Stimulated activated CD4-positive, alpha-beta T cell treated with anti-CD3 and anti-CD28 coated beads, Interleukin-4, amount 100 ng/mL, for 1 hour (primary cell): ENCODE results near the gene NEK10.

Source experiments
- DNase-seq: peaks from one replicate; pipeline ENCODE4 v3.0.0-alpha.2; 2020

Gene NEK10

GRCh38 chr3:27220166-27220565 lies 149.0 kb downstream of the NEK10 start:
- DNase-seq = no peak

- no peak for DNase-seq
These were observed 149.9 kb downstream of the NEK10 start for GRCh38 chr3:27219127-27219845.

- DNase-seq = no peak
These were observed 152.1 kb downstream of the NEK10 start for GRCh38 chr3:27216955-27217552.

GRCh38 chr3:27216295-27216855 lies 152.8 kb downstream of the NEK10 start:
- no peak for DNase-seq

- no peak for DNase-seq
These were observed 155.7 kb downstream of the NEK10 start for GRCh38 chr3:27213450-27213849.

- no peak for DNase-seq
These were observed 159.4 kb downstream of the NEK10 start for GRCh38 chr3:27209617-27210264.

- no peak for DNase-seq
These were observed 160.1 kb downstream of the NEK10 start for GRCh38 chr3:27208961-27209616.

GRCh38 chr3:27202959-27203358 lies 166.2 kb downstream of the NEK10 start:
- no peak for DNase-seq

GRCh38 chr3:27201492-27201891 lies 167.7 kb downstream of the NEK10 start:
- DNase-seq = no peak

- DNase-seq = no peak
These were observed 168.3 kb downstream of the NEK10 start for GRCh38 chr3:27200721-27201489.

GRCh38 chr3:27194861-27195483 lies 174.2 kb downstream of the NEK10 start:
- DNase-seq = no peak

GRCh38 chr3:27193056-27193455 lies 176.1 kb downstream of the NEK10 start:
- no peak for DNase-seq

GRCh38 chr3:27186013-27186412 lies 183.2 kb downstream of the NEK10 start:
- no peak for DNase-seq

- no peak for DNase-seq
These were observed 183.8 kb downstream of the NEK10 start for GRCh38 chr3:27185231-27185989.

- DNase-seq = no peak
These were observed 184.9 kb downstream of the NEK10 start for GRCh38 chr3:27184261-27184660.

GRCh38 chr3:27176256-27176655 lies 192.9 kb downstream of the NEK10 start:
- DNase-seq = no peak

- no peak for DNase-seq
These were observed 194.7 kb downstream of the NEK10 start for GRCh38 chr3:27174530-27174929.

- DNase-seq = no peak
These were observed 198.1 kb downstream of the NEK10 start for GRCh38 chr3:27171113-27171512.

GRCh38 chr3:27166888-27167287 lies 202.3 kb downstream of the NEK10 start:
- DNase-seq = no peak

GRCh38 chr3:27165321-27165721 lies 203.9 kb downstream of the NEK10 start:
- DNase-seq = no peak

- DNase-seq = no peak
These were observed 208.3 kb downstream of the NEK10 start for GRCh38 chr3:27160779-27161287.
